Activated CD4-positive, alpha-beta T cell treated with anti-CD3 and anti-CD28 coated beads, Interleukin-2, amount 50 U/mL, for 4 hours (primary cell): ENCODE results near the gene CLSTN2.

Source experiments
- DNase-seq, 2 experiments: peaks; one replicate each; pipeline ENCODE4 v3.0.0-alpha.2; 2020

Gene CLSTN2

DNA sequence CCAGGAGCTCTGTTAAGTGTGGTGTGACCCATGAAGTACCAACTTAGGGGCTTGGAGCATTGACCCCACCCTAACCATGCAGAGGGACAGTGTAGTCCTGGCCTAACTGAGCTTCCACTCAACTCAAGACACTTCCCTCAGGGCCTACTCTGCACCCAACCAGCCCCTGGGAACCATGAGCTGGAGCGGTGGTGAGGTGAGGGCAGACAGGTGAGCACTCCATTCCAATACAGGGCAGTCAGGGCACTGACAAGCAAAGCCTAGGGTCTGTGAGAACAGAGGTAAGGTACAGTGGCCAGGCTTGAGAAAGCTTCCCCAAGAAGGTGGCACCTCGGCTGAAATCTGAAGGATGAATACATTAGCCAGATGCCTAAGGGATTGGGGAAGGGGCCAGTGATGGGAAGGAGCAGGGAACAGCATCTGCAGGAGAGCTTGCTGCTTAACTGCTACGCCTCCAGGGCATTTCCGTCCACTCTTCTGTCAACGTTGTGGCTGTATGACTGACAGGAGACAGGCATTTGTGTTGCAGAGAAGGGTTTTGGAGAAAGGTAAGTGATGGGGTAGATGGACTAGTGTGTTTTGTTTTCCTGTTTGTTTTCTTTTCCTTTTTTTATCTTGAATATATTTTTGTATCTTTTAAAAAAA lies 499.4 kb downstream of the CLSTN2 start:
- DNase-seq: no peak

DNA sequence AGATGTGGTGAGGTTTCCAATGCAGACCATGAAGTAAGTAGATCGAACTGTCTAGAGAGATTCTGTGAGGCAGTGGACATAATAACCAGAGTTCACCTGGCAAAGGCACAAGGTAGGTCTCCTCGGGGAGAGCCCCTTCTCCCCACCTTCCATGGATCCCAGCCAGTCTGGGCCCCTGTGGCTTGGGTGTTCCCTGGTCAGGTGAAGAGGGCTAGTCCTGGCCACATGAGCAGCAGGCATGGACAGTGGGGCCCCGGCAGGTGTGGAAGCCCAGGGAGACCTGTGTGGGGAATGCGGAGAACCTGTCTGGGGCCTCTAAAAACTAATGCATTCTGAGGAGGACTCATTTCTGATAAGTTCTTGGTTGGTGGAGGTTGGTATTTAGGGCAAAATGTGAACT lies 501.4 kb downstream of the CLSTN2 start:
- no peak for DNase-seq

DNA sequence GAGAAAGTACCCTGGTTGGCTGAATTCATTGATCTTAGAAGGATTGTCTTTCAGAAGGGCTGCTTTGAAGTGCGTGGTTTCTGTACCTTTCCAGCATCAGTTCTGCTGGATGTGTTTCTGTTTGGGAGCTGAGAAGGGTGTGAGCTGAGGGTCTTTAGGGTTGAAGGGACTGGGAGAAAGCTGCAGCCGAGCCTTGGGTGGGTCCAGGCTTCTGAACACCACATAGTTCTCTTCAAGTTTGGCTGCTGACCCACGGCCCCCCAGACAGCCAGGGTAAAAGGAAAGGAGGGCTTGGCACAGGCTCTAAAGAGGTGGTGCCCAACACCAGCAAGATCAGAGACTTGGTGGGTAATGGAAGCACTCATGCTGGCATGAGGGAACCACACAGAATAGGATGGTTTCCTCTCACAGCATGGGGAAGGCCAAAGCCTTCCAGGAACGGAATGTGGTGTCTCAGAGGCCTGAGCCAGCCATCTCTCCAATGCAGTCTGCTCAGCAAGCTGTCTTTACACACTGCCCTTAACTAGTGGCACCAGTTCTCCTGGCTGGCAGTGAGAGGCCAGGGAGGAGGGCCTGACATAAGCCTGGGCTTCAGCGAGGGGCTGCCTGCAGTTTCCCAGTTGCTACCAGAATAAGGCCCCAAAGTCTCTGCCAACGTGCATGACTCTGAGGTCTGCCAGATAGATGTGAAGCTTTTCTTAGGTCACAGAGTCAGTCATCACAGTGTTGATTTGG lies 503.9 kb downstream of the CLSTN2 start:
- no peak for DNase-seq

DNA sequence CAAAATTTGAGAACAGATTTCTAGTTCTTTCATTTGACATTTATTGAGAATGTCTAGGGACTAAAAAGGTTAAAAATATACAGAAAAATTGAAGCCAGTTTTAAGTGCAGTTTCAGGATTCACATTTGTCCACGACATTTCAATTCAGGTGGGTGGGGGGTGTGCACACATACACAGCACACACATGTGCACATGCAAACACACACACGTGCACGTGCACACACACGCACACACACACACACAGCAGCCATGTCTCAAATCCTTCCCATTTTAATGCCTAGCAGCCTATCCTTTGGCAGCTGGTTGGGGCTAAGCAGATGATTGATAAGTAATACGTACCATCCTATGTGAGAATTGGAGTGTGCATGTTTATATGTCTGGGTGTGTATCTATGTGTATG lies 504.5 kb downstream of the CLSTN2 start:
- no peak for DNase-seq

DNA sequence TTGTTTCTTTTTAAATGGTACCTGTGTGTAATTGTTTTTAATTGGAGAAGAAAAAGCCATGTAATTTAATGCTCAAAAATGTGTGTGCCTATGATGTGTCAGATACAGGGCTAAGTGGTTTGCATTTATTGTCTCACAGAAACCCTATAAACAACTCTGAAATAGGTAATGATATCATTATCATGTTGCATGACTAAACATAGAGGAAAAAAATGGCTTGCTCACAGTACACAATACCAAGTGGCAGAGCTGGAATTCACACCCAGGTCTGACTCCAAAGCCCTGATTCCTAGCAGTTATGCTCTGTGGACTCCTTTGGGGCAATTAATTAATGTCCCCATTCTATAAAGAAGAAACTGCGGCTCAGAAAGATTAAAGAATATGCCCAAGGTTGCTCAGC lies 505.5 kb downstream of the CLSTN2 start:
- DNase-seq: no peak

DNA sequence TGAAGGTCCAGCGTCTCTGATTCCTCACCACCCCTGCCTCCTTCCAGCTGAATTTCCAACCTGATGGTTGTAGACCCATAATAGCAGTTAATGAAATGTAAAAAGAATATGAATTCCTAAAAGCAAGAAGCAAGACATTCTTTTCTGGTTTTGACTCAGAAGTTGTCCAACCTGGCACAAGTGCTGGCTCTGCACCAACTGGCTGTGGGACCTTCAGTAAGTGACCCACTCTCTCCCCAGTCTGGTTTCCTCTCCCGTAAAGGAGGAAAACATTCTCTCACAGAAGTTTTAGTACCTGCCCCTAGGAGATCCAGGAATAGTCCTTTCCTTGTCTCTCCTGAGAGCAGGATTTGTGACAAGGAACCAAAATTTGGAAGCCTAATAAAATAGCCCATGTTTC lies 506.0 kb downstream of the CLSTN2 start:
- DNase-seq: no peak

DNA sequence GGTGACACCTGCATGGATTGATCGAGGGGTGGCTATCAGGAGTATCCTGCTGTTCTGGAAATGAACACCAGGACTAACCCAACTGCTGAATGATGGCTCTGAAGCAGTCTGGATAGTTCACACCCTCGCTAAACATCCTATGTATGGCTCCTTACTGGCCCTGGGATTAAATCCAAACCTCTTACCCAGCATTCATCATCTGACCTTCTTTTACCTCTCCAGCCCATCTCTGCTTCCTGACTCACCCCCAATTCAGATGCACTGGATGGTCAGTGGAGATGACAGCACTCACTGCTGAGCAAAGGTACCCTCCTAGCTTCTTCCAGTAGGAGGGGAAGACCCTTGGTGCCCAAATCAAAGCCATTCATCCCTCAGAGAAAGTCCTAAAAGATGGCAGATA lies 507.6 kb downstream of the CLSTN2 start:
- DNase-seq: no peak

DNA sequence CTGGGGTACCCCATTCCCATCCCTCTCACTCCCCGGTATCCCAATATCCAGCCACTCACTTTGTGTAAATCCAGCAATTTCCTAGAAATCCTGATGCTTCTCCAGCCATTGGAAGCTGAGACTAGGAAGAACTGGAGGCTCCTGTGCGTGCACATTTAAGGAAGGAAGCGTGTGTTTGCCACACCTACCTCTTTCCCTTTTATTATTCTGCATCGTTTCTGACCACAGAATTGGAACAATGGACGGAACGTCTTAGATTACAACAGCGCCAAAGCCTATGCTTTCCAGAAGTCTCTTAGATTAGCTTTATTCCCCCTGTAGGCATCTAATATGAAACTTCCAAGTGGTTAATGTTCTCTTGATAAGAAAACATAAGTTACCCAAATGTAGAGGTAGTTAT lies 508.1 kb downstream of the CLSTN2 start:
- DNase-seq: no peak

DNA sequence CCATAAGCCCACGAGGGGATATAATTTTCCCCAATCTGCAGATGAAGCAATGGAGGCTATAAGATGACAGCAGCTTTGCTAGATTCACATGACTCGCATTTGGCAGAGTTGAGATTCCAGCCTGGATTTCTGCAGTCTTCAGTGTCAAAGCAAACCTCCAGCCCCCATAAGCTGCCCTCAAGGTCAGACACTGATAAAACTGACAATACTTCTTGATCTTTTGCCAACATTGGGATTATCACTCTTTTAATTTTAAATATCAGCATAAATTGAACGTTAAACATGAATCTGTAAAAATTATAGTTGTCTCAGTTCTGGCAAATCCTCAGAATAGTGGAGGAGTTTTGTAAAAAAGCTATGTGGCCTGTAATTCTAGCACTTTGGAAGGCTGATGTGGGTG lies 508.8 kb downstream of the CLSTN2 start:
- DNase-seq: no peak

DNA sequence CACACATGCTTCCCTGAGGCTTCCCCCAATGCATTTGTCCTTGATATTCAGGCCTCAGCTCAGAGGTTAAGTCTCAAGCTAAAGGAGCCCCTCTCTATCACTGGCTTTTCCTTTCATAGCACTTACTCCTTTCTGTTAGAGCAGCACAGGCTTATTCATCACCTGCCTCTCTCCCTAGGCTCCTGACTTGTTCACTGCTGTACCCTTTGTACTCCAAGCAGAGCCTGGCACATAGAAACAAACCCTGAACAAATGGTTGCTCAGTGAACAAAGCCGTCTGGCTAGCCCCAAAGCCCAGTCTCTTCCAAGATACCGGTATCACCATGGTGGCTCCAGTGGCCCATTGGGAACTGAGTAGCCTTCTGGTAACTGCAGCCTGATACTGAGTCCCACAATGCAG lies 511.7 kb downstream of the CLSTN2 start:
- no peak for DNase-seq

DNA sequence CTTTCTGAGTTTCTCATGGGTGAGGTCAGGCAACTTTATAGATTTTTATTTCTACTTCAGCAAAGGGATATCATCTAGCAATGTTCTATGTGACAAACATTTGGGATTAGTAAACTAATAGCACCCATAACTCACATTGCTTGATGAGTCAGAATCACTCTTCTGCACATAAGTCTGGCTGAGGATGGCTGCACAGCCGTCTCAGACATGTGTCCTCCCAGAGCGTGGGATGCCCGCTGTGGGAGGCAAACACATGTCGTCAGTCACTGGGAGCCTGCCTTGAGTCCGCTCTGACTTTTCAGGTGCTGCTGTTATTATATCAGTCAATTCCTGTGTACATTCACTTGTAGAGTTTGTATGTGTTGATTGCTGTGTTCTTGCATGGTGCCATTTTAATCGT lies 512.2 kb downstream of the CLSTN2 start:
- DNase-seq: no peak

DNA sequence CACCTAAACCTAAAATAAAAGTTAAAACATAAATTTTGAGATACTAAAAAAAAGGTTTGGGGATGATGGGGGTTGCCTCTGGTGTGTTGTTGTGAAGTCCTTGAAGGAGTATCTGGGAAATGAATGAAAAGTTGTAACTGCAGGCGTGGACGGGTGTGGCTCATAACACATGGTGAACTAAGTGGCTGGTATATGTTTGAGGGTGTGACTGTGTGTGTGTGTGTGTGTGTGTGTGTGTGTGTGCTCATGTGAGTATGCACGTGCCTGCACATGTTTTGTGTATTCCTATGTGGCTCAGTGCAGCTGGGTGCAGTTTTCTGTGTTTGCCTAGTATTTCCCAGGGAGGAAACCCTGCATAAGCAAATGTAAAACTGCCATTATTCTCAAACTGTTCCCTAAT lies 513.0 kb downstream of the CLSTN2 start:
- no peak for DNase-seq

DNA sequence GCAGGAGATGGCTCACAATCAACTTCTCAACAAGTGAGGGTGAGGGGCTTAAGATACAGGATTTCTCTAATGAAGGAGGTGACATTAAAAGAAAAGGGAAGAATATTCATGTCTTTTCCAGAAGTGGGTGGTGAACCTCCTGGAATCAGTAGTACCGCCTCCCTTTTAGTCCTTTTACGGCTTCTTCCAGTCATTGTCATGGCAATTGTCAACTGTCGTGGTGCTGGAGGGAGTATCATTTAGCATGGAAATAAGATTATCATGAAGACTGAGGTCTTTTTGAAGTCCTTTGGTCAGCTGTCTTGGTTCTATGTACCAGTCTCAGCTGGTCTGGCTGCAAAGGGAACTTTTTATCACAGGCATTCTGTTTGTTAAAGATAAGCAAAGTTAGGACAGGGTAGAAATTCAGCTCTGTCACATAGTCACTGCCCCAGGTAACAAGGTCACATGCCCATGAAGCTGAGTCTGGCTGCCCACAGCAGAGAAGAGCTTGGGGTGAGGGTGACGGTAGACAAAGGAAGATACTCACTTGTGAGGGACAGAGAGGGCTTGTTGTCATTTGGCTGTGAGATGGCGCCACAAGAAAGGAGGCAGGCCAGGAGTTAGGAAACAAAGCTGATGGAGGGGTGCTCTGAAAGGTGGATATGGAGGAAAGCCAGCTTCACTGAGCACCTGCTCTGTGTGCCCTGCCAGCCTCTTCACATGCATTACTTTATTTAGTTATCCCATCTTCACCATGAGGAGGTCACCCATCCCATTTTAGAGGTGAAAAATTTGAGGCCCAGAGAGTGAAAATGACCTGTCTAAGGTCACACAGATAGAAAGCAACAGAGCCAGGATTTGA lies 514.6 kb downstream of the CLSTN2 start:
- DNase-seq: no peak

DNA sequence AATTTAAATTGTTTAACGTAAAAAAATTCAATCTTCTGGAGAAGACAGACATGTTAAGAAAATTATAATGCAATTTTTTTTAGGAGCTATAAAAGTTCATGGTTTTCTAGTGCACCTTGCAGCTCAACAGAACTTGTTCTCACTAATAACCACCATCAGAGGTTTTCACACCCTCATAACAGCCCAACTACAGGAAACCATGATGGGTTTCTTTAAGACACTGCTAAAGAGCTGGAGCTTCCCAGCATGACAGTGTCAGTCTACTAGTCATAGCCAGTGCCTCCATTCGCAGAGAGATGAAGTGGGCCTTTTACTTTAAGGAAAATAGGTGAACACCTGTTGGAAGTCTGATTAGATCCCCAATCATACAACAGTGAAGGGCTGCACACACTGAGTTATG lies 518.8 kb downstream of the CLSTN2 start:
- no peak for DNase-seq

DNA sequence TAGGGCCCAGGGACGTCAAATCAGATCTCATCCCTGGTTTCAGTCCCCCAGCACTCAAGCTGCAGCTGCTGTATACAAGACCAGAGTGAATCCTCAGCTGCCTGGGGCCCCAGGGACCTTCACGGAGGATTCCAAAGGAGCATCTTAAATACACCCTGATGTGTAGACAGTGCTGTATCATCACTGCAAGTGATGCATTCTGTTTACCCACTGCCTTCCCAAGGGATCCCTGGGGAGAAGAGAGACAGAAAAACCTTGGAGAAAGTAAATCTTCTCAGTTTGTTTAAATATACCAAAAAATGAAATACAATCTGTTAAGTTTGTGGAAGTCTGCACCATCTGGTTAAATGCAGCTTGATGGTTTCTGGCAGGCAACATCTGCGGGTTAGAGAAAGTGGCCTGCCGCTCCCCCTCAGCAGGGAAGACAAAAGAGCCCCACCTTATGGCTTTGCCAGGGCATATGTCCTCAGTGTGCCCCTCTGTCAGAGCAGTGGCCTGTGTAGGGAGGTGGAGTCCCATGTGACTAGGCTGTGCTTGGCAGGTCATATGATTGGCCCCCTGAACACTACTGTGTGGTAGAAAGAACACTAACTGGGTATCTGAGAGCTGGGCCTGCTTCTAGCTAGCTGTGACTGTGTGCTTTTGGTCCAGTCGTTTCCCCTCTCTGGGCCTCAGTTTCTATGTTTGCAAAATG lies 520.7 kb downstream of the CLSTN2 start:
- no peak for DNase-seq

DNA sequence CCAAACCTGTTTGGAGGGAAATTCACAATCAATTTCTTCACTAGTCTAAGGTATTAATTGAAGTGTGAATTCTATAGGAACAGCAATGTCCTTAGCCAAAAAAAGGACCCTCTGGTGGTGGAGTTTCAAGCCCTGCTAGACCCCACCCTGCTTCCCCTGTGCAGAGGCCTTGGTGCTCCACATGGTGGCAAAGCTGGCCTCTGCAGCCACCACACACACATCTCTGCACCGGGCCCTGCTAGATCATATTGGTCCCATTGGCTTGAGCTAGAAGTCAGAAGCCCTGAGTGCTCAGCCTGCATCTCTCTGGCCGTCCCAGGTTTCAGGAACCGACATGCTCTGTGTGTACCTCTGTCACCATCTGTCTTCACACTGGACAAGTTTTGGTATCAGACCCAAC lies 522.0 kb downstream of the CLSTN2 start:
- no peak for DNase-seq

DNA sequence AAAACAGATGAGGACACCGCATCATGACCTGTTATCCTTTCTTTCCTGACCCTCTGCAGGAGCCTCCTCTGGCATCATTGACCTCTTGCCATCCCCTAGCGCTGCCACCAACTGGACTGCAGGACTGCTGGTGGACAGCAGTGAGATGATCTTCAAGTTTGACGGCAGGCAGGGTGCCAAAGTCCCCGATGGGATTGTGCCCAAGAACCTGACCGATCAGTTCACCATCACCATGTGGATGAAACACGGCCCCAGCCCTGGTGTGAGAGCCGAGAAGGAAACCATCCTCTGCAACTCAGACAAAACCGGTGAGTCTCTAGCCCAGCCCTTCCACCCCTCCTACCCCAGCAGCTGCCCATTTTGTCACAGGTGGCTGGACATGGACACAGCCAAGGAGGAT lies 524.5 kb downstream of the CLSTN2 start:
- no peak for DNase-seq

DNA sequence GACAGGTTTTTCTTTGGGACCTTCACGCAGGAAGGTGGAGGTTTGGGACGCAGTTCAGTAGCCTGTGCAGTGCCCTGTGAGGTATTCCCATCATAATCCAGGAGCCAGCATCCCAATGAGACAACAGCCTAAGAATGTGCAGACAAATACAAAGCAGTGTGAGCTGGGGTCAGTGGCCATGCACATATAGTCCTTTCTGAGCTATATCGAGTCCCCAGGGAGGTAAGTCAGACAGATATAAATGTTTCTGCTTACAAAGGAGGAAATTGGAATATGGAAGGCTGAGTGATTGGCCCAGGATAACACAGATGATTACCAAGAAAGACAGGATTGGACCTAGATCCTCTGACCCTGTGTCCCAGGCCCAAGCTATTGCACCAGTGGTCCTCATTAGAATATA lies 526.3 kb downstream of the CLSTN2 start:
- DNase-seq: no peak

DNA sequence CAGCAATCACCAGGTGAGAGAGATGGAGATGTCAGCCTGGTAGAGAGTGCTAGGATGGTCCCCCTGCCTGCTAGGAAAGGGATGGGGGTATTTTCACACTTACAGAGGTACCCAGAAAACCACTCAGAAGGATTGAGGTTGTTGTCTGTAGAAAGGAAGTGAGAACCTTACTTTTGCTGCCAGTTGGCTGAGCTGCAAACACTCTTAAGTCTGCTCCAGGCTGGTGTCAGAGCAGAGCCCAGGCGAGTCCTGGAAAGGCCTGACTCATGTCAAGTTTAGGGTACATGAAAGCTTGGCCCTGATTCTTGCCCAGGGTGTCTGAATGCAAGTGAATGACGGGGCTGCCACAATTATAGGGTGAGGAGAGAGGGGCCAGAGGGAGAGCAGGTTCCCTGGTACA lies 528.4 kb downstream of the CLSTN2 start:
- no peak for DNase-seq

DNA sequence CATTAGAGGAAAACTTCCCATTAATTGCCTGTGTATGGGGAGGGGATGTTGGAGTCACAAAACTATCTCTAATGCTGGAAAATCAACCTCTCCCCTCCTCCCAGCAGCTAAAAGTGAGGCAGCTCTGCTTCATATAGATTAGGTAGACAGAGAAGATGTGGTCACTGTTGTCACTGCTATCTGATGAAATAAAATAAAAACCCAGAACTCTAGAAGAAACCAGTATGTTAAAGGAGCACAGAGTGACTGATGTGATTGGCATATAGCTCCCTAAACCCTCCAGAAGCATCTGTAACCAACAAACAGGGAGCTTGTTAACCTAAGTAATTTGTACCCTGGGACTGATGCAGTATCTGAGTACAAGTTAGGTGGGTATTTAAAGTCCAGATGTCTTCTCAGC lies 531.0 kb downstream of the CLSTN2 start:
- no peak for DNase-seq

DNA sequence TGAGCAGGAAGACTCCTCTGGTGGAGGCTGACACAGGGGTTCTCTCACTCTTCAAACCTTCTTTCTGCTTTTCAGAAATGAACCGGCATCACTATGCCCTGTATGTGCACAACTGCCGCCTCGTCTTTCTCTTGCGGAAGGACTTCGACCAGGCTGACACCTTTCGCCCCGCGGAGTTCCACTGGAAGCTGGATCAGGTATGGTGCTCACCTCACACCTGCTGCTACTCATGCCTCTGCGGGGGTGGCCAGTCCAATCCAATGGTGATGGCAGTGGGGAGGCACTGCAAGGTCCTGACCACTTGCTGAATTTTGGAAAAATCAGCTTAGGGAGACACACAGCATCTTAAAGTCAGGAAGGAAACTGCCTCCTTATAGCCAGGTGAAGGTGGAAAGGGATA lies 531.5 kb downstream of the CLSTN2 start:
- DNase-seq: no peak

DNA sequence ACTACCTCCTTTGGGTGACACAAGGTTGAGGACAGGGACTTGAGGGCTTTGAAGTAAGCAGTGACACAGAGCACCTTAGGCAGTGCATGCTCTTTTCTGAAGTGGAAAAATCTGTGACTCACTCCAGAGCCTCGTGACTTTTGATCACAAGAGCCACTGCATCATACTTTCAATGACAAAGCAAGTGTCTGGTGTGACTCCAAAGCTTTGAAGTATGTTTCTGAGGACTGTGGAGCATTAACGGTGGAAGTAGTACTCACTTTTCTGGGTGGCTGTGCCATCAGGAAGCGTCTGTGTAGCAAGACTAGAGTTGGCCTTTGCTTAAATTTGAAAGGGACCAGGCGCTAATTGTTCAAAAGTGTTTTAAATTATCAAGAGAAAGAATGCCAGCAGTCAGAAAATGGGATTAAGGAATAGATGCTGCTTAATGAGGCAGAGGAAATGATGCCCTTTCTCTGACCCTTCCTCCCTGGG lies 532.2 kb downstream of the CLSTN2 start:
- DNase-seq: no peak

DNA sequence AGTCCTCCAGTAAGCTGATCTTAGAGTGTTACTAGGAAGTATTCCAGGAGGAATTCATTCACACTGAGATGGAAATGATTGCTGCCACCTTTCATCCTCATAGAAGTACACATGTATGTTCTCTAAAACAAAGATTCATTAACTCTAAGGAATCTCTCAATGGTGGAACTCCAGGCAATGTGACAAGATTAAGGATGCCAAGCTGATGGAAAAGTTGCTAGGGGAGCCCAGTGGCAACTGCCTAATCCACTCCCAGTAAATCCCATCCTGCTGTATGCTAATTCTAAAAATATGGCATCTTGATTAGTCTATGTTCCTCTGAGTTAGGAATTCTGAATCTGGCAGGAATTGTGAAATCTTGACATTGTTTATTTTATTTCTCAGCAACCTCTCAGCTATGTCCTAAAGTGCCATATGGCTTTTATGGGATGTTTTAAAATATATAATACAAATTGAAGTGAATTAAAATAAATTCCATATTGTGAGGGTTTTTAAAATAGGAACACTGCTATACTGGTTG lies 532.9 kb downstream of the CLSTN2 start:
- no peak for DNase-seq
